GM21717 (cell line): ENCODE measurements around the gene BAIAP2L1.
"Not testable (repeated sequence)": the region's sequence is repeated elsewhere in the genome, so short reads cannot be mapped to it uniquely, and the experiment has no call there.

ENCODE experiments used
- ATAC-seq: cut with Tn5 transposase; IDR thresholded peaks from one replicate; pipeline ENCODE4 v1.9.1; 2021; ENCODE audit warnings: mild to moderate bottlenecking, moderate library complexity; ENCODE audit not compliant: unreplicated experiment

BAIAP2L1 gene

GRCh38 chr7:98323597-98324322, 77.1 kb downstream of the BAIAP2L1 start:
- ATAC-seq = no peak

GRCh38 chr7:98322331-98323270, 78.3 kb downstream of the BAIAP2L1 start:
- no peak for ATAC-seq

- no peak for ATAC-seq
Observed at GRCh38 chr7:98321301-98321700, 79.6 kb downstream of the BAIAP2L1 start.

GRCh38 chr7:98319176-98319575, 81.7 kb downstream of the BAIAP2L1 start:
- ATAC-seq = no peak

DNA sequence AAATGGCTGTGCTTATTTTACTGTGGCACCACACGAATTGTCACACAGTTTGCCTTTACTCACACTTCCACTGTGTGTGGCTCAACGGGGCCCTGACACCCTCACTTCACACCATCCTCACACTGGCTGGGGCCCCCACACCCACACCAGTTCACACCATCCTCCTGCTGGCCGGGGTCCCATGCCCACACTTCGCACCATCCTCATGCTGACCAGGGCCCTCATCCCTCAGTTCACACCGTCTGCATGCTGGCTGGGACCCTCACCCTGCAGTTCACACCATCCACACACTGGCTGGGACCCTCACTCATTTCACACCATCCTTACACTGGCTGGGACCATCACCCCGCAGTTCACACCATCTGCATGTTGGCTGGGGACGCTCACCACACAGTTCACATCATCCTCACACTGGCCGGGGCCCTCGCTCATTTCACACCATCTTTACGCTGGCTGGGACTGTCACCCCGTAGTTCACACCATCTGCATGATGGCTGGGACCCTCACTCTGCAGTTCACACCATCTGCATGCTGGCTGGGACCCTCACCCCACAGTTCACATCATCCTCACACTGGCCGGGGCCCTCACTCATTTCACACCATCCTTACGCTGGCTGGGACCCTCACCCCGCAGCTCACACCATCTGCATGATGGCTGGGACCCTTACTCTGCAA, 83.4 kb downstream of the BAIAP2L1 start:
- no peak for ATAC-seq

DNA sequence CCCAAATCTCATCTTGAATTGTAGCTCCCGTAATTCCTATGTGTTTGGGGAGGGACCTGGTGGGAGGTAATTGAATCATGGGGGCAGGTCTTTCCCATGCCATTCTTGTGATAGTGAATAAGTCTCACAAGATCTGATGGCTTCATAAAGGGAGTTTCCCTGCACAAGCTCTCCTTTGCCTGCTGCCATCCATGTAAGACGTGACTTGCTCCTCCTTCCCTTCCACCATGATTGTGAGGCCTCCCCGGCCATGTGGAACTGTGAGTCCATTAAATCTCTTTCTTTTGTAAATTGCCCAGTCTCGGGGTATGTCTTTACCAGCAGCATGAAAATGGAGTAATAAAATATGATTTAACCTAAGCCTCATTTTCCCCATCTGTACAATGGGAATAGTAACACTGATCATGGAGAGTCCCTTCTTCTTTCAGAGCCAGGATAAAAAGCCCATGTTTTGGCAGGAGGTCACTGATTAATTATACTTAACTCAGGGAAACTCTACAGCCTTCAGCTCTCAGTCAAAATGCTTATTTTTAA, 84.8 kb downstream of the BAIAP2L1 start:
- not testable (repeated sequence) for ATAC-seq

GRCh38 chr7:98315318-98315993, 85.4 kb downstream of the BAIAP2L1 start:
- peak; percentile 63 for ATAC-seq

DNA sequence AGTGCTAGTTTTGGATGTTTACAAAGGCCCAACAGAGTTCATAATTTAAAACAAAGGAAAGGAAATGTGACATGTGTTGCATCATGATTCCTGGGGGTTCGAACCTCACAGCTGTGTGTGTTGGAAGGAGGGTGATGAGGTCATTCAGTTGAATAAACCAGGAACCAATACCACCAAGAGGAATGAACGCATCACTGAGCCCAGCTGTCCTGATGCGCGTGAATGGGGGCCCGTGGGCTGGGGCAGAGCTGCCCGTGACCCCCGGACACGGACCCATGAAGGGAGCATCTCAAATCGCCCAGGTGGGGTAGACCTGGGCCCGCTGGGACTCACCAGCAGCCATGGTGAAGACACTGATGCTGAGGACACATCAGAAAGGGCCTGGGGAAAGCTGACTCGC, 86.4 kb downstream of the BAIAP2L1 start:
- ATAC-seq = peak; percentile 61

DNA sequence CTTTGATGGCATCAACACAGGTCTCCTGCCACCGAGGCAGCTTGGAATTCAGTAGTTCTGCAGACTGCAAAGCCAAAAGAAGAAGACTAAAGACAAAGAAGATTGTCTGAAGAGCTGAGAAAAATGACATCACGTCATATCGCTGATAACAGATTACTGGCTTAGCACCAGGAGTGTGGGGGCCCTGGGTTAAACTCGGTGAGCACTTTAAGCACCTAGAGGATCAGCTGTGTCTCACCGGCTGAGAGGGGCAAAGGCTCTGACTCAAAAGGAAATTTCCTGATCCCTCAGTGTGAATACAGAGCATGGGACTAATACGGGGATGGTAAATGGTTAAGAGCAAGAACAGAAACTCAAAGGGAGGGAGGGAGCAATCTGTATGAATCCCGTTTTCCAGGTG, 88.7 kb downstream of the BAIAP2L1 start:
- no peak for ATAC-seq

GRCh38 chr7:98309566-98309965, 91.3 kb downstream of the BAIAP2L1 start:
- no peak for ATAC-seq

DNA sequence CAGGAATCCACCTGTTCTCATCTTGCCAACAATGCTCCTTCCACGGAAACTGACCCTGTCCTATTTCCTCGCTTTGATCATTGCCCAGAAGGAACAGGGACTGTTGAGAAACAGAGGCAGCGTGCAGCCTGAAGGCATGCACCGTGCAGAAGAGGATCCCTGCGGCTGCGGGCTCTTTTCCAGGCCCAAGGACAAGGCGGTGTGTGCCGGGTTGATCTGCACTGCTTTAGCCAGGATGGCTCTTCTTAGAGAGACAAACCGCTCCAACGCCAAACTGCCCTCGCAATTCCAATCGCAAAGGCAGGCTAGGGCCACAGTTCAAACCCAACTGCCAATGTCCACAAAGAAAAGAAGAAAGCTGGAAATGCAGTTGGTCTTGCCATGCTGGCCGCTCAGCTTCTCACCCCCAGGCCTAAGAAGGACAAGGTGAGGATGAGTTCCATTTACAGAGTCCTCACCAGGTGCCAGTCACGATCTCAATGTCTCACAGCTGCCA, 92.9 kb downstream of the BAIAP2L1 start:
- ATAC-seq = no peak

DNA sequence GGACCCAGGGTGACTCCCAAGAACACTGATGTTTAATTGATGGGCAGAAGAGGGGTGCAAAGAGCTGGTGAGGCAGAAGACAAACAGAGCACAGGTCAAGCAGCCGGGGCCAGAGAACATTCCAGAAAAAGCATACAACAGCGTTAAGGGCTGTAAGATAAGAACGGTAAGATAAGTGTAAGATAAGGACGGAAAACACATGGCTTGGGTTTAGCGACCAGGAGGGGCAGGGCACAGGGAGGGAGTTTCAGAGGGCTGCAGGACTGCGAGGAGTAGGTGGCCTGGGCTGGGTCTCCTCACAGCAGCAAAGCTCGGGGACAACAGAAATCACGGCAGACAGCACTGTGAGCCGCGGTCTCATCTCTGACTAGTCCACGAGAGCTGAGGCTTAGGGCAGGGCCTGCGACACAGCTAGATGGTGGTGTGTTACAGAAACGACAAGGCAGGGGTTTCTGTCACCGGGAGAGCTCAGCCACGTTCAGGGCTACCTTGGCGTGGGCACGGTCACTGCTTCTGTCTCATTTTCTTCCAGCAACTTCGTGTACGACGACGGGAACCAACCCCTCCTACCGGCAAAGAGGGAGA, 94.8 kb downstream of the BAIAP2L1 start:
- ATAC-seq = no peak

GRCh38 chr7:98303906-98304305, 97.0 kb downstream of the BAIAP2L1 start:
- no peak for ATAC-seq

- no peak for ATAC-seq
Observed at GRCh38 chr7:98303176-98303865, 97.6 kb downstream of the BAIAP2L1 start.

GRCh38 chr7:98301693-98302470, 99.0 kb downstream of the BAIAP2L1 start:
- ATAC-seq = no peak

DNA sequence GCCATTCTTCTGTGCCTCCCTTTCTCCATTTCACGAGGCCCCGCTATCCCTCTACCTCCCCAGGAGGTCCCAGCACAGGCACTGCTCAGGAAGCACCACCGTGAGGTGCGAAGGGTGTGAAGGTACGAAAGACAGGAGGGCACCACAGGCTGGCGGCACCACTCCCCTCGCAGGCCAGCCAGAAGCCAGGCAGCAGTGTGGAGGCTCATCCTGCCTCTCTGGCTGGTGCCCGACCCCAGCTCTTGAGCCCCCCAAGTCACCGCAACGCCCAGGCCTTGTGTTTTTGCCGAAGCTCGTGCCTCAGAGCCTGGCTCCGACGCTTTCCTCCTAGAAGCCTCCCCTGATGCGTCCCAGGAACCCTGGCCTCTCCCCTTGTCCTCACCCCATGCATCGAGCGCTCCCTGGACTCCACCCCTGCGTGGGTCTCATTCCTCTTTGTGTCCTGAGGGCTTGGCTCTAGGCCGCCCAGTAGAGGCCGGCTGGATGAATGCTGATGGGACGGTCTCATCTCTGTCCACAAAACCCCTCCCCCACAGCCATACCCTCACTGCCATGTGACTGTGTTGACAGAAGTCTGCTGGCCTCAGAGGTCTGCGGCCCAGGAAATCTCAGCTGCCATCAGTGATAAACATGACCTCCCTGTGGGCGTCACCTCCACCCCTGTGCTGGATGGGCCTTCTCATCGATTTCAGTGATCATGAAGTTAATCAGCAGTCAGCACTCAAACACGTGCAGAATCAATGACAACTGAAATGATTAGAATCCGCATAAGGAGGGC, 100.1 kb downstream of the BAIAP2L1 start:
- no peak for ATAC-seq

GRCh38 chr7:98297626-98298286, 103.1 kb downstream of the BAIAP2L1 start:
- no peak for ATAC-seq
